Neuronal stem cell (in vitro differentiated cells): ENCODE measurements around the gene PAPPA.

Experiments used
- DNase-seq: peaks from one replicate; pipeline ENCODE4 v3.0.0-alpha.2; 2013; ENCODE audit warnings: low spot score
- H2AFZ ChIP-seq: one replicate; pipeline ENCODE4 v1.6.1; 2013; ENCODE audit warnings: mild to moderate bottlenecking, low read length, inconsistent platforms
- H2AK5ac ChIP-seq: 2 replicates; pipeline ENCODE4 v1.6.1; 2013; ENCODE audit warnings: low read depth, mild to moderate bottlenecking, inconsistent platforms, low read length, moderate library complexity, mixed read lengths
- H2BK120ac ChIP-seq: 2 replicates; pipeline ENCODE4 v1.6.1; 2013; ENCODE audit warnings: low read depth, mild to moderate bottlenecking, inconsistent platforms, low read length, moderate library complexity, mixed read lengths
- H2BK12ac ChIP-seq: one replicate; pipeline ENCODE4 v1.6.1; 2013; ENCODE audit warnings: low read length, inconsistent platforms
- H2BK15ac ChIP-seq: 2 replicates; pipeline ENCODE4 v1.6.1; 2013; ENCODE audit warnings: mild to moderate bottlenecking, low read length, inconsistent platforms, mixed read lengths
- H2BK5ac ChIP-seq: one replicate; pipeline ENCODE4 v1.6.1; 2013; ENCODE audit warnings: inconsistent platforms, mild to moderate bottlenecking, low read length, moderate library complexity
- H3K14ac ChIP-seq: one replicate; pipeline ENCODE4 v1.6.1; 2013; ENCODE audit warnings: low read length, inconsistent platforms
- H3K18ac ChIP-seq: 2 replicates; pipeline ENCODE4 v1.6.1; 2013; ENCODE audit warnings: low read length, inconsistent platforms
- H3K23ac ChIP-seq: 2 replicates; pipeline ENCODE4 v1.6.1; 2013; ENCODE audit warnings: low read depth, mild to moderate bottlenecking, mixed read lengths, low read length, inconsistent platforms; ENCODE audit not compliant: poor library complexity
- H3K27ac ChIP-seq: replicated peaks from 3 replicates; pipeline ENCODE4 v1.5.1; 2013; ENCODE audit warnings: low read length, inconsistent platforms
- H3K27me3 ChIP-seq, 3 experiments: 2 replicates each; pipeline ENCODE4 v1.6.1; 2013; ENCODE audit warnings: low read length in 3 of 3, mild to moderate bottlenecking in 2 of 3, inconsistent platforms in 1 of 3, low read depth in 1 of 3, mixed read lengths in 1 of 3, moderate library complexity in 1 of 3; ENCODE audit not compliant: control insufficient read depth in 3 of 3, insufficient read depth in 3 of 3
- H3K36me3 ChIP-seq, 2 donors: replicated peaks in 1 of 2; 2 replicates each; pipeline ENCODE4 v1.6.1; 2013; ENCODE audit warnings: low read length in 2 of 2; ENCODE audit not compliant: control insufficient read depth in 2 of 2, insufficient read depth in 2 of 2
- H3K4ac ChIP-seq: 2 replicates; pipeline ENCODE4 v1.6.1; 2013; ENCODE audit warnings: inconsistent platforms, mild to moderate bottlenecking, low read length, moderate library complexity
- H3K4me1 ChIP-seq, 2 donors: 1 replicate in 1 of 2; 2 replicates in 1 of 2; pipeline ENCODE4 v1.6.1; 2013; ENCODE audit warnings: low read length in 2 of 2, low read depth in 1 of 2; ENCODE audit not compliant: control insufficient read depth in 2 of 2, insufficient read depth in 1 of 2
- H3K4me2 ChIP-seq: one replicate; pipeline ENCODE4 v1.6.1; 2013; ENCODE audit warnings: mild to moderate bottlenecking, low read length, inconsistent platforms; ENCODE audit not compliant: insufficient read depth, poor library complexity, severe bottlenecking
- H3K4me3 ChIP-seq, 2 donors: 2 replicates each; pipeline ENCODE4 v1.5.1; 2013; ENCODE audit warnings: low read length in 2 of 2, mild to moderate bottlenecking in 2 of 2, inconsistent platforms in 1 of 2, moderate library complexity in 1 of 2
- H3K79me1 ChIP-seq: one replicate; pipeline ENCODE4 v1.6.1; 2013; ENCODE audit warnings: low read depth, mild to moderate bottlenecking, inconsistent platforms, low read length, moderate library complexity
- H3K9ac ChIP-seq: one replicate; pipeline ENCODE4 v1.6.1; 2013; ENCODE audit warnings: mild to moderate bottlenecking, low read depth, low read length, inconsistent platforms; ENCODE audit not compliant: poor library complexity
- H3K9me3 ChIP-seq, 2 donors: replicated peaks in 1 of 2; 2 replicates each; pipeline versions ENCODE3 to v1.6.1; 2013; ENCODE audit warnings: low read length in 2 of 2, mild to moderate bottlenecking in 2 of 2, inconsistent platforms in 1 of 2, low read depth in 1 of 2, mixed read lengths in 1 of 2, moderate library complexity in 1 of 2; ENCODE audit not compliant: control insufficient read depth in 2 of 2, insufficient read depth in 1 of 2
- H4K8ac ChIP-seq: one replicate; pipeline ENCODE4 v1.6.1; 2013; ENCODE audit warnings: low read depth, mild to moderate bottlenecking, inconsistent platforms, low read length, moderate library complexity
- H4K91ac ChIP-seq: one replicate; pipeline ENCODE4 v1.6.1; 2013; ENCODE audit warnings: low read length, low read depth, mild to moderate bottlenecking, inconsistent platforms; ENCODE audit not compliant: poor library complexity
- WGBS, 2 donors: extraction: QIAGEN DNeasy Blood & Tissue Kit; methylation state at CpG; one replicate each; pipeline ENCODE4 v1.1.7; 2013; ENCODE audit warnings: missing lambda C conversion rate in 2 of 2, mixed read lengths in 1 of 2; ENCODE audit not compliant: insufficient read length in 2 of 2, insufficient replicate concordance in 1 of 2; ENCODE audit errors: extremely low coverage in 2 of 2; 5-methylcytosine and 5-hydroxymethylcytosine counted together

PAPPA gene

DNA sequence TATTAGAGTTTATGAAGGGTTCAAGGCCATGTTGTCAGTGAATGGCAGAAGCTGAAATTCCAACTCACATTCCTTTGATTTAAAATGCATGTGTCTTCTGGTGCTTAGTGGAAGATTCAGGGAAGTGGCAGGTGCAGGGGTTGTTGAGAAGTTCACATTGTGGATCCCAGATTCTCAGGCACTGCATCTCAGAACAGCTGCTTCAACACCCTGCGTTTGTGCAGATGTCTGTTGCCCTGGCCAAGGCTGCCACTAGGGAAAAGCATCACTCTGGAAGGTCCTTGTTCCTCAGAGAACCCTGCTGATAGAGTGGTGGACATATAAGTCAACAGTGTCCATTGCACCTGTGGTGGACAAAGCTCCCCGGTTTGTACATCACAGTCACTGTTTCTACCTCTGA lies 162.7 kb downstream of the PAPPA start:
- no peak for DNase-seq

DNA sequence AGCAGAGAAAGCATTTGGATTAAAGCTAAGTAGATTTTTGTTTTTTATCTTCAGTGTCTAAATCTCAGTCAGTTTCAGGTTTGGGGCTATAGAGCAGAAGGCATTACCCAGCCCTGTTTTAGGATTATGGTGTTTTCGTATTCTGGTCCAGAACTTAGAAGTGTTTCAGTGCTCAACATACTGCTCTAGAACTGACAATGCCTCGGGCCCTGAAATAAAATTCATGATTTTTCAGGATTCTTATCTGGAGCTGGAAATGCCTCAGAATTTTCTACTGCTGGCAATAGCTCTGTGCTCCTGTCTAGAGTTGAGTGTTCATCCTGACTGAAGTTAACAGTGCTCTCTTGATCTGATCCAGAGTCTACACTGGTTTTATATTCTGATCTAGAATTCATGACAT lies 163.9 kb downstream of the PAPPA start:
- no peak overlapping the region for H2BK12ac ChIP-seq
- H3K4me2 ChIP-seq: no peak overlapping the region
- no peak overlapping the region for H4K8ac ChIP-seq
- no peak overlapping the region for H3K4ac ChIP-seq
- H3K27me3 ChIP-seq: peaks cover 0 to 46% (median 0%) of the 10 kb centered on the region in 3 experiments
- peaks cover 0 to 13% of the 10 kb centered on the region in 2 donors for H3K36me3 ChIP-seq
- no peak overlapping the region for H2AK5ac ChIP-seq
- H2AFZ ChIP-seq: no peak overlapping the region
- no peak overlapping the region for H2BK15ac ChIP-seq
- H3K4me3 ChIP-seq: no peak overlapping the region
- DNase-seq: no peak
- H3K9ac ChIP-seq: no peak overlapping the region
- no peak overlapping the region for H2BK5ac ChIP-seq
- H3K14ac ChIP-seq: no peak overlapping the region
- no peak overlapping the region for H4K91ac ChIP-seq
- WGBS, 2 donors: no CpG with 5 or more reads among the region's 2 CpGs
- H2BK120ac ChIP-seq: no peak overlapping the region
- no peaks in the 10 kb centered on the region for H3K79me1 ChIP-seq
- no peak overlapping the region for H3K23ac ChIP-seq
- H3K9me3 ChIP-seq: no peaks in the 10 kb centered on the region
- no peak overlapping the region for H3K18ac ChIP-seq
- H3K27ac ChIP-seq: no peak overlapping the region
- H3K4me1 ChIP-seq: peaks cover 12 to 19% of the 10 kb centered on the region in 2 donors

More for the DNA sequence above, 162.7 kb downstream of the PAPPA start:
- H4K91ac ChIP-seq: no peak overlapping the region
- no peak overlapping the region for H3K23ac ChIP-seq
- no peak overlapping the region for H2AFZ ChIP-seq
- no peak overlapping the region for H3K9ac ChIP-seq
- no peak overlapping the region for H3K18ac ChIP-seq
- H3K79me1 ChIP-seq: no peaks in the 10 kb centered on the region
- no peak overlapping the region for H2BK15ac ChIP-seq
- no peak overlapping the region for H2BK12ac ChIP-seq
- H3K14ac ChIP-seq: no peak overlapping the region
- H4K8ac ChIP-seq: no peak overlapping the region
- H3K4me1 ChIP-seq: peaks cover 9 to 17% of the 10 kb centered on the region in 2 donors
- no peak overlapping the region for H3K4me2 ChIP-seq
- no peak overlapping the region for H3K27ac ChIP-seq
- peaks cover 0 to 13% of the 10 kb centered on the region in 2 donors for H3K36me3 ChIP-seq
- H2AK5ac ChIP-seq: no peak overlapping the region
- H2BK120ac ChIP-seq: no peak overlapping the region
- H3K27me3 ChIP-seq: peaks cover 0 to 40% (median 0%) of the 10 kb centered on the region in 3 experiments
- H2BK5ac ChIP-seq: no peak overlapping the region
- no peak overlapping the region for H3K4ac ChIP-seq
- no peak overlapping the region for H3K4me3 ChIP-seq
- WGBS, 2 donors: no CpG with 5 or more reads among the region's 2 CpGs
- no peaks in the 10 kb centered on the region for H3K9me3 ChIP-seq

DNA sequence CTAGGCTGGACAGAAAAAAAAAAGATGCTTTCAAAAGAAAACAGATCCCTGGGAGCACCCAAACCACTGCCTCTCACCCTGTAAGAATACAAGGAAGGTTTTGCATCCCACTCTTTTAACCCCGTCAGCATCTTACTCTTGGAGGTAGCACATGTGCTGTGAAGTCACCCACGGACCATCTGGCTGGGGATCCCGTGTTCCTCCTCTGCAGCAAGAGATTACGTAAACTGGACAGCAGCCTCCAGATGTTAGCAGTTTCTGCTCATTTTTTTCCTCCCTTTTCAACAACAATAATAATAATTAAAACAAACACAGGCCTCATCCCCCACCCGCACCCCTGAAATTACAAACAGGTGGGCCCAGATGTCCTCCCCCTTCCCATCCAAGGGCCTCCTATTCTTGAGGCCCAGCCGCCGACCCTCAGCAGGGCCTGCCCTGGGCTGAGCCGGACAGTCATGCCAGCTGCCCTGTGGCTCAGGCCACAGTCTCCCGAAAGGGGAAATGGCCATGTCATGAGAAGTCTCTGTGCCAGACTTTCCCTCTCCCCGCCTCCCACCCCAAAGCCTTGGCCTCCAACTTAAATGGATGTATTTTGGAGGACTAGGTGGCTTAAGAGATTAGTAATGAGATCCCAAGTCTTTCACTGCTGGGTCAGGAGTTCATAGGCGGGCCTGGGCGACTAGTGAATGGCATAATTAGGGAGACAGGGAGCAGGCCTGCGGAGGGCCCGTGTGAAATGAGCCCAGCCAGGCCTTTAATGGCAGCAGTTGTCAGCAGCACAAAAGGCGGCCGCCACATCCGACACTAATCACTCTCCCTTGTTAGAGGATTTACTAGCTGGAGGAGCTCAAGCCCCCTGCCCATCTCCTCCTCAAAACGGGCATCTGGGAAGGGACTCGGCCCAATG lies 165.1 kb downstream of the PAPPA start:
- H3K18ac ChIP-seq: no peak overlapping the region
- H3K36me3 ChIP-seq: peaks cover 0 to 13% of the 10 kb centered on the region in 2 donors
- H2BK120ac ChIP-seq: no peak overlapping the region
- WGBS, 2 donors: no CpG with 5 or more reads among the region's 19 CpGs
- DNase-seq: peak; percentile 94
- peaks cover 0 to 46% (median 0%) of the 10 kb centered on the region in 3 experiments for H3K27me3 ChIP-seq
- H3K9ac ChIP-seq: no peak overlapping the region
- no peaks in the 10 kb centered on the region for H3K9me3 ChIP-seq
- no peak overlapping the region for H3K4ac ChIP-seq
- no peak overlapping the region for H3K14ac ChIP-seq
- no peak overlapping the region for H2BK5ac ChIP-seq
- peaks cover 22 to 30% of the 10 kb centered on the region in 2 donors for H3K4me1 ChIP-seq
- no peak overlapping the region for H3K23ac ChIP-seq
- H3K27ac ChIP-seq: no peak overlapping the region
- no peak overlapping the region for H2BK15ac ChIP-seq
- H3K79me1 ChIP-seq: no peaks in the 10 kb centered on the region
- no peak overlapping the region for H4K91ac ChIP-seq
- H4K8ac ChIP-seq: no peak overlapping the region
- peak overlapping the region; percentile 74 for H2AFZ ChIP-seq
- no peak overlapping the region for H2AK5ac ChIP-seq
- H2BK12ac ChIP-seq: no peak overlapping the region
- H3K4me2 ChIP-seq: peak overlapping the region; percentile 34
- no peak overlapping the region for H3K4me3 ChIP-seq

DNA sequence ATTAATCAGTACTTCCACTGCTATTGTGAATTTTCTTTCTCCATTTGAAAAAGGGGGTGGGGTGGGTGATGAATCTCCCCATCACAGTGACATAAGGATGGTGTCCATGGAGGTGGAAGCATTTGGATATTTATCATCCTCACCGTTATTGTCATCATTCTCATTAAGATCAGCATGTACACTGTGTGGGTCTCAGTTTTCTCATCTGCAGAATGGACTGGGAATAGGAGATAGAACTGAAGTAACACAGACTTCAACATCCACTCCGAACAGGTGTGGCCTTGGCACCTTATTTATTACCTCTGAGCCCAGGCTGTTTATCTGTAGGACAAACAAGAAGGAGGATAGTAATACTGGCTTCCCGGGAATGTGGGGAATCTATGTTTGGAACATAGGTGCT lies 165.9 kb downstream of the PAPPA start:
- Histone ChIP-seq H3K27ac (no peak overlapping the region), H3K4ac (no peak overlapping the region), H3K23ac (no peak overlapping the region), H3K14ac (no peak overlapping the region), H4K91ac (no peak overlapping the region), H4K8ac (no peak overlapping the region), H3K4me1 (peaks cover 25 to 35% of the 10 kb centered on the region in 2 donors), H3K18ac (no peak overlapping the region), H3K79me1 (no peaks in the 10 kb centered on the region), H3K4me3 (no peak overlapping the region), H2BK15ac (no peak overlapping the region), H3K9ac (no peak overlapping the region), H3K27me3 (peaks cover 0 to 46% (median 0%) of the 10 kb centered on the region in 3 experiments), H3K9me3 (no peaks in the 10 kb centered on the region), H2AK5ac (no peak overlapping the region), H2BK120ac (no peak overlapping the region), H3K4me2 (peak overlapping the region; percentile 34), H2BK5ac (no peak overlapping the region), H2AFZ (no peak overlapping the region), H3K36me3 (peaks cover 0 to 13% of the 10 kb centered on the region in 2 donors), H2BK12ac (no peak overlapping the region)
- DNase-seq: no peak
- WGBS, 2 donors: no CpG with 5 or more reads among the region's 3 CpGs
